ENCODE measurements around the gene RPTOR. TPM values are rescaled to one million over a fixed set of nuclear protein-coding genes. Genes with fewer than 3 reads are reported as not detected.

Gene RPTOR
- total RNA-seq, 1 donor from 2014 or later: 65.9 TPM

GRCh38 chr17:80593181-80593580 lies 48.5 kb downstream of the RPTOR start:
- Mint-ChIP-seq H3K9me3 (no peaks in the 10 kb centered on the region), H3K27me3 (no peaks in the 10 kb centered on the region), H3K27ac (no peak overlapping the region), H3K4me1 (peaks cover 27% of the 10 kb centered on the region), H3K36me3 (ENCODE audit: low read depth) (no peaks in the 10 kb centered on the region), H3K4me3 (no peak overlapping the region)
- ChIA-PET POLR2A (no interaction called here), CTCF (interaction anchor here (0.7 to 2.3 kb wide), 2 partner anchors 18 to 20 kb away, joined by 3 to 6 read pairs; no protein-coding TSS in a partner anchor)
- DNase-seq (no peak), ATAC-seq (ENCODE audit: low read depth) (no peak)
- no peak for TF ChIP-seq CTCF (IDR thresholded peaks at IDR 0.05)
- intact Hi-C loops (cut with micrococcal nuclease): no loop called here

- no peak overlapping the region for H3K27ac Mint-ChIP-seq
- no peak for ATAC-seq (ENCODE audit: low read depth)
- intact Hi-C loops (cut with micrococcal nuclease): no loop called here
- peaks cover 38% of the 10 kb centered on the region for H3K4me1 Mint-ChIP-seq
- H3K27me3 Mint-ChIP-seq: no peaks in the 10 kb centered on the region
- no peak overlapping the region for H3K4me3 Mint-ChIP-seq
- ChIA-PET CTCF (no interaction called here), POLR2A (no interaction called here)
- DNase-seq: no peak
- no peaks in the 10 kb centered on the region for H3K36me3 Mint-ChIP-seq (ENCODE audit: low read depth)
- no peak for TF ChIP-seq CTCF (IDR thresholded peaks at IDR 0.05)
- no peaks in the 10 kb centered on the region for H3K9me3 Mint-ChIP-seq
Observed at GRCh38 chr17:80594431-80595269, 50.0 kb downstream of the RPTOR start.

DNA sequence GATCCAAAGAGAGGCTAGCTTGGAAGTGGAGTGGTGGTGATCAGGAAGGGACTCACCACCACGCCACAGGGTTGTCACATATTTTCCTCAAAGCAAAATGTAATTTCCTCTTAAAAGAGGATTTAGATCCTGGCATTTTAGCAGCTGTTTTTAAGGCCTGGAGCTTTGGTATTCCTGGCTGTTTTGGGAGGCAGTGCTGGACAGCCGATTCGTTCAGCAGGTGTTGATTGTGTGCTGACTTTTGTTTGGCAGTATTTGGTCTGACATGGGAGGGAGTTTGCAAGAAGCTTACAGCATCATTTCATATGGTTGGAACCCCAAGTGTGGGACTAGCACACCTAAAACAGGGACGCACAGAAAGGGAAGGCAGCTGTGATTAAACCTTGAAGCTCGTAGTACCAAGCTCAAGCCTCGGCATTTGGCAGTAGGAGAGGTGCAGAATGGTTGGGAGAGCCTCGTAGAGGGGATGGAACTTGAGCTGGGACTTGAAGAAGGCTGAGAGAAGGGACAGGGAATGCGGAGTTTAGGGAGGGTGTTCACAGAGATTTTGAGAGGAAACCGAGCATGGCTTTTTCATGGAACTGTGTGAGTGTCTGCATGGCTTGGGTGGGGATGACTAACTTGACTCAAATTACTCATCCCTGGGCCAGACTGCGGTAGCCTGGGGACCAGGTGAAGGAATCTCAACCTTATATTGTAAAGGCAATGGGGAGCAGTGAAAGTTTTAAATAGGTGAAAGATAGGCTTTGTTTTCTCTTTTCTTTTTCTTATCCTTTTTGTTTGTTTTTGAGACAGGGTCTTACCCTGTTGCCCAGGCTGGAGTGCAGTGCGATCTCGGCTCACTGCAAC lies 52.3 kb downstream of the RPTOR start:
- no peak for TF ChIP-seq CTCF (IDR thresholded peaks at IDR 0.05)
- no peak for ATAC-seq (ENCODE audit: low read depth)
- POLR2A ChIA-PET: no interaction called here
- Mint-ChIP-seq H3K27ac (no peak overlapping the region), H3K27me3 (no peaks in the 10 kb centered on the region), H3K36me3 (ENCODE audit: low read depth) (peaks cover 3% of the 10 kb centered on the region), H3K4me3 (no peak overlapping the region), H3K4me1 (peaks cover 25% of the 10 kb centered on the region), H3K9me3 (no peaks in the 10 kb centered on the region)
- intact Hi-C loops (cut with micrococcal nuclease): no loop called here
- no peak for DNase-seq
- CTCF ChIA-PET: no interaction called here

GRCh38 chr17:80598813-80599545 lies 54.3 kb downstream of the RPTOR start:
- ATAC-seq (ENCODE audit: low read depth): no peak
- CTCF ChIA-PET: no interaction called here
- H3K36me3 Mint-ChIP-seq (ENCODE audit: low read depth): peaks cover 9% of the 10 kb centered on the region
- H3K4me1 Mint-ChIP-seq: peaks cover 36% of the 10 kb centered on the region
- no peak overlapping the region for H3K4me3 Mint-ChIP-seq
- intact Hi-C loops (cut with micrococcal nuclease): no loop called here
- no peaks in the 10 kb centered on the region for H3K27me3 Mint-ChIP-seq
- no peak for DNase-seq
- POLR2A ChIA-PET: no interaction called here
- TF ChIP-seq CTCF (IDR thresholded peaks at IDR 0.05): no peak
- H3K27ac Mint-ChIP-seq: no peak overlapping the region
- no peaks in the 10 kb centered on the region for H3K9me3 Mint-ChIP-seq
